ENCODE data around the gene ENKD1. TPM values are rescaled to one million over a fixed set of nuclear protein-coding genes. Genes with fewer than 3 reads are reported as not detected.

Gene ENKD1
- total RNA-seq, 1 experiment from 2014 or later = 19.9 TPM

GRCh38 chr16:67650023-67650422, 16.5 kb downstream of the ENKD1 start:
- DNase-seq (ENCODE audit: low read depth) = no peak

- peak; percentile 42 for DNase-seq (ENCODE audit: low read depth)
These were observed 17.0 kb downstream of the ENKD1 start for GRCh38 chr16:67649494-67649931.

GRCh38 chr16:67648764-67649407, 17.7 kb downstream of the ENKD1 start:
- no peak for DNase-seq (ENCODE audit: low read depth)

GRCh38 chr16:67648088-67648763, 18.3 kb downstream of the ENKD1 start:
- DNase-seq (ENCODE audit: low read depth) = no peak

GRCh38 chr16:67647681-67648080, 18.9 kb downstream of the ENKD1 start:
- DNase-seq (ENCODE audit: low read depth) = no peak

GRCh38 chr16:67647111-67647651, 19.4 kb downstream of the ENKD1 start:
- no peak for DNase-seq (ENCODE audit: low read depth)

- no peak for DNase-seq (ENCODE audit: low read depth)
These were observed 21.0 kb downstream of the ENKD1 start for GRCh38 chr16:67645397-67646121.

GRCh38 chr16:67644038-67644437, 22.5 kb downstream of the ENKD1 start:
- no peak for DNase-seq (ENCODE audit: low read depth)

- no peak for DNase-seq (ENCODE audit: low read depth)
These were observed 24.5 kb downstream of the ENKD1 start for GRCh38 chr16:67641779-67642708.

GRCh38 chr16:67637625-67638024, 28.9 kb downstream of the ENKD1 start:
- no peak for DNase-seq (ENCODE audit: low read depth)

- DNase-seq (ENCODE audit: low read depth) = no peak
These were observed 29.8 kb downstream of the ENKD1 start for GRCh38 chr16:67636713-67637112.

GRCh38 chr16:67632415-67633172, 34.0 kb downstream of the ENKD1 start:
- no peak for DNase-seq (ENCODE audit: low read depth)

GRCh38 chr16:67628216-67628615, 38.3 kb downstream of the ENKD1 start:
- DNase-seq (ENCODE audit: low read depth) = no peak

- no peak for DNase-seq (ENCODE audit: low read depth)
These were observed 52.7 kb downstream of the ENKD1 start for GRCh38 chr16:67613808-67614207.

Other genes with a start within 250 kb of the ENKD1 start
- not detected in 2 replicates for gene HSD11B2, start 235.6 kb downstream of the ENKD1 start, total RNA-seq (2014; rRNA removed; shearing (Covaris generic))
- gene ATP6V0D1, start 185.6 kb downstream of the ENKD1 start, total RNA-seq (2014; rRNA removed; shearing (Covaris generic)) = 56.2 and 66.9 TPM in 2 replicates
- gene AGRP, start 183.2 kb downstream of the ENKD1 start, total RNA-seq (2014; rRNA removed; shearing (Covaris generic)) = not detected in 2 replicates
- 5.4 and 6.3 TPM in 2 replicates for gene RIPOR1, start 137.9 kb downstream of the ENKD1 start, total RNA-seq (2014; rRNA removed; shearing (Covaris generic))
- gene CTCF, start 104.2 kb downstream of the ENKD1 start, total RNA-seq (2014; rRNA removed; shearing (Covaris generic)) = 25.9 and 30.8 TPM in 2 replicates
- 1.1 and 1.7 TPM in 2 replicates for gene CARMIL2, start 21.6 kb downstream of the ENKD1 start, total RNA-seq (2014; rRNA removed; shearing (Covaris generic))
- gene ACD, start 6.5 kb downstream of the ENKD1 start, total RNA-seq (2014; rRNA removed; shearing (Covaris generic)) = 31.6 and 39.9 TPM in 2 replicates
- gene PARD6A, start 5.8 kb downstream of the ENKD1 start, total RNA-seq (2014; rRNA removed; shearing (Covaris generic)) = 0.71 and 1.0 TPM in 2 replicates
- gene C16orf86, start 64 bp upstream of the ENKD1 start, total RNA-seq (2014; rRNA removed; shearing (Covaris generic)) = not detected in 2 replicates
- gene GFOD2, start 52.6 kb upstream of the ENKD1 start, total RNA-seq (2014; rRNA removed; shearing (Covaris generic)) = 16.5 and 18.8 TPM in 2 replicates
- 3.7 and 4.0 TPM in 2 replicates for gene RANBP10, start 139.8 kb upstream of the ENKD1 start, total RNA-seq (2014; rRNA removed; shearing (Covaris generic))
- 0.11 and 1.1 TPM in 2 replicates for gene TSNAXIP1, start 140.1 kb upstream of the ENKD1 start, total RNA-seq (2014; rRNA removed; shearing (Covaris generic))
- gene THAP11, start 175.6 kb upstream of the ENKD1 start, total RNA-seq (2014; rRNA removed; shearing (Covaris generic)) = 41.5 and 50.6 TPM in 2 replicates
- 42.9 and 48.7 TPM in 2 replicates for gene NUTF2, start 180.2 kb upstream of the ENKD1 start, total RNA-seq (2014; rRNA removed; shearing (Covaris generic))
- gene CENPT, start 180.9 kb upstream of the ENKD1 start, total RNA-seq (2014; rRNA removed; shearing (Covaris generic)) = 26.8 and 33.8 TPM in 2 replicates
- 43.3 and 47.8 TPM in 2 replicates for gene EDC4, start 206.3 kb upstream of the ENKD1 start, total RNA-seq (2014; rRNA removed; shearing (Covaris generic))
- not detected in 2 replicates for gene NRN1L, start 218.1 kb upstream of the ENKD1 start, total RNA-seq (2014; rRNA removed; shearing (Covaris generic))
- gene PSKH1, start 226.5 kb upstream of the ENKD1 start, total RNA-seq (2014; rRNA removed; shearing (Covaris generic)) = 1.5 and 2.3 TPM in 2 replicates